ENCODE measurements around the gene USP17L29.
"Not testable (repeated sequence)": the region's sequence is repeated elsewhere in the genome, so short reads cannot be mapped to it uniquely, and the experiment has no call there.

DNA sequence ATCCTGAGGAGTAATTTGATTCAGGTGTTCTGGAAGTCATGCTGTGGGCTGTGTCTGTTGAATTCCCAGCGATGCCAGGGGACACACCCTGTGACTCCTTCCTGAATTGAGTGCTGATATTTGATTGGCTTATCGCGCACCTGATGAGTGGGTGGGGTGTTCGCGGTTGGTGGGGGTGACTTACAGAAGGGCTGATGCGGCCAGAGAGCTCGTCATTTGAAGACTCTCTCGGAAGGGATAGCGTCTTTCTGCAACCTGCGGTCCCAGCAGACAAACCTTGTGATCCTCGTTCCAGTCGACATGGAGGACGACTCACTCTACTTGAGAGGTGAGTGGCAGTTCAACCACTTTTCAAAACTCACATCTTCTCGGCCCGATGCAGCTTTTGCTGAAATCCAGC is 14.3 kb upstream of the USP17L29 start, which contains the start of gene USP17L5:
- TF ChIP-seq, protein P1, sequence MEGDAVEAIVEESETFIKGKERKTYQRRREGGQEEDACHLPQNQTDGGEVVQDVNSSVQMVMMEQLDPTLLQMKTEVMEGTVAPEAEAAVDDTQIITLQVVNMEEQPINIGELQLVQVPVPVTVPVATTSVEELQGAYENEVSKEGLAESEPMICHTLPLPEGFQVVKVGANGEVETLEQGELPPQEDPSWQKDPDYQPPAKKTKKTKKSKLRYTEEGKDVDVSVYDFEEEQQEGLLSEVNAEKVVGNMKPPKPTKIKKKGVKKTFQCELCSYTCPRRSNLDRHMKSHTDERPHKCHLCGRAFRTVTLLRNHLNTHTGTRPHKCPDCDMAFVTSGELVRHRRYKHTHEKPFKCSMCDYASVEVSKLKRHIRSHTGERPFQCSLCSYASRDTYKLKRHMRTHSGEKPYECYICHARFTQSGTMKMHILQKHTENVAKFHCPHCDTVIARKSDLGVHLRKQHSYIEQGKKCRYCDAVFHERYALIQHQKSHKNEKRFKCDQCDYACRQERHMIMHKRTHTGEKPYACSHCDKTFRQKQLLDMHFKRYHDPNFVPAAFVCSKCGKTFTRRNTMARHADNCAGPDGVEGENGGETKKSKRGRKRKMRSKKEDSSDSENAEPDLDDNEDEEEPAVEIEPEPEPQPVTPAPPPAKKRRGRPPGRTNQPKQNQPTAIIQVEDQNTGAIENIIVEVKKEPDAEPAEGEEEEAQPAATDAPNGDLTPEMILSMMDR (IDR thresholded peaks at IDR 0.05) = not testable (repeated sequence)
- not testable (repeated sequence) for TF ChIP-seq POLR2A (IDR thresholded peaks at IDR 0.05)
